Esophagus muscularis mucosa (tissue), 4 donors: ENCODE measurements around the gene ASPHD2. TPM values are rescaled to one million over a fixed set of nuclear protein-coding genes. Genes with fewer than 3 reads are reported as not detected.

Experiments used
- DNase-seq: peaks from one replicate; pipeline ENCODE4 v3.0.0-alpha.2; 2017; ENCODE audit errors: extremely low spot score
- H3K27ac ChIP-seq, 4 donors: fragments of 200-600 bp; sonication (generic); replicated peaks in 1 of 4; 1 replicate in 3 of 4; 2 replicates in 1 of 4; pipeline ENCODE4 v1.5.1; 2016 to 2019; ENCODE audit warnings: mild to moderate bottlenecking in 1 of 4
- H3K27me3 ChIP-seq, 4 donors: fragments of 200-600 bp; sonication (generic); one replicate each; pipeline versions ENCODE4 v1.5.1 to v1.6.0; 2016 to 2019
- H3K36me3 ChIP-seq, 4 donors: fragments of 200-600 bp; sonication (generic); one replicate each; pipeline ENCODE4 v1.5.1; 2016 to 2019
- H3K4me1 ChIP-seq, 4 donors: fragments of 200-600 bp; sonication (generic); one replicate each; pipeline ENCODE4 v1.5.1; 2016 to 2019
- H3K4me3 ChIP-seq, 4 donors: fragments of 200-600 bp; sonication (generic); 1 replicate in 2 of 4; 2 replicates in 2 of 4; pipeline ENCODE4 v1.5.1; 2016 to 2019; ENCODE audit warnings: mild to moderate bottlenecking in 4 of 4, moderate library complexity in 1 of 4
- H3K9me3 ChIP-seq, 4 donors: fragments of 200-600 bp; sonication (generic); 1 replicate in 3 of 4; 2 replicates in 1 of 4; pipeline ENCODE4 v1.5.1; 2016 to 2019
- EP300 ChIP-seq: sonication (generic); formaldehyde crosslinking; IDR thresholded peaks from one replicate; pipeline ENCODE4 v1.6.1; 2017; ENCODE audit warnings: antibody characterized with exemption
- POLR2A ChIP-seq: fragments of 450-650 bp; IDR thresholded peaks from one replicate; pipeline ENCODE4 v1.6.1; 2017; ENCODE audit warnings: antibody characterized with exemption, moderate library complexity, mild to moderate bottlenecking, low read depth
- POLR2AphosphoS5 ChIP-seq, 2 donors: sonication (generic); formaldehyde crosslinking; IDR thresholded peaks; one replicate each; pipeline ENCODE4 v1.6.1; 2017; ENCODE audit warnings: antibody characterized with exemption in 2 of 2
- WGBS: methylation state at CpG from one replicate; pipeline ENCODE4 v1.1.5; 2018; 5-methylcytosine and 5-hydroxymethylcytosine counted together
- intact Hi-C: fragments of 100-400 bp; cut with DNase I; formaldehyde crosslinking; loops from one replicate; pipeline ENCODE4 v1.15.1; 2023
- total RNA-seq, 4 donors: library from RNA; depleted of rRNA; stranded (reverse); fragments of >200 nt; gene quantifications; one replicate each; pipeline versions ENCODE4 v1.1.0 to v1.2.1, GENCODE V29; 2016
- TF ChIP-seq, protein P1 (sequence below), 3 experiments: fragments of 200-600 bp in 2 of 3; fragments of 450-650 bp in 1 of 3; sonication (generic) in 2 of 3; IDR thresholded peaks; one replicate each; pipeline ENCODE4 v1.5.1; 2017 to 2019; ENCODE audit warnings: antibody characterized with exemption in 3 of 3, mild to moderate bottlenecking in 2 of 3, moderate library complexity in 1 of 3

Gene ASPHD2
- total RNA-seq, 4 donors from 2014 or later, result 0.42 to 1.1 (median 0.88) TPM

DNA sequence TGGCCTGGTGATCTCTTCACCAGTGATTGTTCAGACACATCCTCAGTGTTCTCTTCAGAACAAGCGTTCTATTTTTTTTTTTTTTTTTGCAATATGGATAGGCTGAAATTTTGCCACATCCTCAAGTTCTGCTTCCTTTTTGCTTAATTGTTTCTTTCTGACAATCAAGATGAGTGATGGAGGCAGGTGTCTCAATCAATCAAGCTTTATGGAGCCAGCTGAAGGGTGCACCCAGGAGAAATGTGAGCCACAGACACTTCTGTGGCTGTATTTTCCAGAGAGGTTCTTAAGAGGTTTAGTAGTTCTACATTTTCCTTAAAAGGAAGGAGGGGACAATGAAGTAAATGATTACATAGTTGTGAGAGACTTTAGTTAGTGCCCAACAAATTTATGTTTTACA lies 43.9 kb upstream of the ASPHD2 start:
- H3K4me3 ChIP-seq, result no peak overlapping the region
- WGBS, result 77% methylated on average over 1 of the region's 1 CpG
- H3K27ac ChIP-seq, result no peak overlapping the region
- H3K27me3 ChIP-seq, result peaks cover 0 to 45% (median 4%) of the 10 kb centered on the region in 4 donors
- no peak for TF ChIP-seq POLR2AphosphoS5 (IDR thresholded peaks at IDR 0.05)
- TF ChIP-seq POLR2A, result no peak
- TF ChIP-seq, protein P1, sequence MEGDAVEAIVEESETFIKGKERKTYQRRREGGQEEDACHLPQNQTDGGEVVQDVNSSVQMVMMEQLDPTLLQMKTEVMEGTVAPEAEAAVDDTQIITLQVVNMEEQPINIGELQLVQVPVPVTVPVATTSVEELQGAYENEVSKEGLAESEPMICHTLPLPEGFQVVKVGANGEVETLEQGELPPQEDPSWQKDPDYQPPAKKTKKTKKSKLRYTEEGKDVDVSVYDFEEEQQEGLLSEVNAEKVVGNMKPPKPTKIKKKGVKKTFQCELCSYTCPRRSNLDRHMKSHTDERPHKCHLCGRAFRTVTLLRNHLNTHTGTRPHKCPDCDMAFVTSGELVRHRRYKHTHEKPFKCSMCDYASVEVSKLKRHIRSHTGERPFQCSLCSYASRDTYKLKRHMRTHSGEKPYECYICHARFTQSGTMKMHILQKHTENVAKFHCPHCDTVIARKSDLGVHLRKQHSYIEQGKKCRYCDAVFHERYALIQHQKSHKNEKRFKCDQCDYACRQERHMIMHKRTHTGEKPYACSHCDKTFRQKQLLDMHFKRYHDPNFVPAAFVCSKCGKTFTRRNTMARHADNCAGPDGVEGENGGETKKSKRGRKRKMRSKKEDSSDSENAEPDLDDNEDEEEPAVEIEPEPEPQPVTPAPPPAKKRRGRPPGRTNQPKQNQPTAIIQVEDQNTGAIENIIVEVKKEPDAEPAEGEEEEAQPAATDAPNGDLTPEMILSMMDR (IDR thresholded peaks at IDR 0.05), result no peak
- no peak for TF ChIP-seq EP300
- no peaks in the 10 kb centered on the region for H3K9me3 ChIP-seq
- no peaks in the 10 kb centered on the region for H3K36me3 ChIP-seq
- DNase-seq, result no peak
- no peaks in the 10 kb centered on the region for H3K4me1 ChIP-seq
- intact Hi-C loops, result no loop called here

DNA sequence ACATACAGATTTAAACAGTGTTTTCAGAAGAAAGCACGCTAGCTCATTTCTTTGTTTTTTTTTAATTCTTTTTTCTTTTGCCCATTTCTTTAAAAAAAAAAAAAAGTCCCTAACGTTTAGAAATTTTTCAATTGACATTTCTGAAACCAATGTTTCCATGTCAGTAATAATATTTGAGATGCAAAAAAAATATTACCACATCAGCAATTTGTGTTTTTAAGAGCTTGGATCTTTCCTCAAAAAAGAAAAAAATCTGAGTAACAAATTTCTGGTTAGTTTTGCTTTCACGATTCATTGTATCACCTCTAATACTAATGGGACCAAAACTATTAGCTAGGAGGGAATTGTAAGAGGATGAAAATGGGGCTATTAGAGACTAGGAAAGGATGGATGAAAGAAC lies 39.9 kb upstream of the ASPHD2 start:
- no peak overlapping the region for H3K27ac ChIP-seq
- TF ChIP-seq EP300 (no peak), POLR2A (no peak), POLR2AphosphoS5 (IDR thresholded peaks at IDR 0.05) (no peak)
- TF ChIP-seq, protein P1 (IDR thresholded peaks at IDR 0.05), result no peak
- DNase-seq, result no peak
- intact Hi-C loops, result no loop called here
- no peak overlapping the region for H3K4me3 ChIP-seq
- no peaks in the 10 kb centered on the region for H3K9me3 ChIP-seq
- 61% methylated on average over 3 of the region's 3 CpGs for WGBS
- H3K36me3 ChIP-seq, result no peaks in the 10 kb centered on the region
- H3K27me3 ChIP-seq, result peaks cover 0 to 49% (median 2%) of the 10 kb centered on the region in 4 donors
- no peaks in the 10 kb centered on the region for H3K4me1 ChIP-seq

DNA sequence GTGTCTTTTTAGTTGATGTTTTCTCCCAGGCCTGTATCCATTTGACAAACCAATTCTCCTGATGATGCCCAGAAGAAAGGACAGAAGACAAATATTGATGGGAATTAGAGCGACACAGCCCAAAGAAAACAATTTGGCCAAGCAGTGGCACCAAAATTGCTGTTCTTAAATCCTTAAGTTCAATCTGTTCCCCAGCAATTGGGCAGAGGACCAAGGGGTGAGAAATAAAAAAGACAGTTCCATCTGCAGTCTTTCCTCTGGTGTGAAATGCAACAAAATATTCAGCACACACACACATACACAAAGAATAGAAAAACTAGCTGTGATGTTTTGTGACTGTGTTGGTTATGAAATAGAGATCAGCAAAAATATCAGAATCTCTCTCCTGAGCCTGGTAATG lies 38.0 kb upstream of the ASPHD2 start:
- TF ChIP-seq EP300, result no peak
- TF ChIP-seq, protein P1 (IDR thresholded peaks at IDR 0.05), result no peak
- TF ChIP-seq POLR2AphosphoS5 (IDR thresholded peaks at IDR 0.05), result no peak
- TF ChIP-seq POLR2A, result no peak
- 68% methylated on average over 1 of the region's 1 CpG for WGBS
- intact Hi-C loops, result no loop called here

DNA sequence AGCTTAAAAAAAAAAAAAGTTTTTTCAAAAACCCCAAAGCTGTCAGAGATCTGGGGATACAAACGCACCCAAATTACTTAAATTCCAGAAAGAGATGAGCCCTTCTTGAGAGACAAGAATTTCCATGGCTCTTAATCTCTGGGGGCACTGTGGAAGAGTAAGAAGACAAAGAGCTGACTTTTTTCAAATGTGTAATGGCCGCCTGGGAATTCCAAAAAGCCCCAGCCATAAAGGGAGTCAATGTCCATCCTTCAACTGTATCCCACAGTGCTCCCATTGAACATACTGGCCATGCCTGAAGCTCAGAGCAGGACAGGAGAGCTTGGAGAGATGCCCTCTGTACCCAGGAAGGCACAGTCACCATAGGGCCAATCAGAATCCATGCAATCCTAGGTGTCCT lies 37.4 kb upstream of the ASPHD2 start:
- no peak overlapping the region for H3K4me3 ChIP-seq
- WGBS, result 80% methylated on average over 2 of the region's 2 CpGs
- no peaks in the 10 kb centered on the region for H3K9me3 ChIP-seq
- no peak overlapping the region for H3K27ac ChIP-seq
- peaks cover 0 to 41% (median 2%) of the 10 kb centered on the region in 4 donors for H3K27me3 ChIP-seq
- TF ChIP-seq EP300, result no peak
- TF ChIP-seq POLR2A, result no peak
- no peak for TF ChIP-seq POLR2AphosphoS5 (IDR thresholded peaks at IDR 0.05)
- TF ChIP-seq, protein P1 (IDR thresholded peaks at IDR 0.05), result no peak
- intact Hi-C loops, result no loop called here
- H3K4me1 ChIP-seq, result no peaks in the 10 kb centered on the region
- H3K36me3 ChIP-seq, result no peaks in the 10 kb centered on the region
- DNase-seq, result no peak

More for the DNA sequence above, 38.0 kb upstream of the ASPHD2 start:
- no peak overlapping the region for H3K4me3 ChIP-seq
- no peaks in the 10 kb centered on the region for H3K4me1 ChIP-seq
- peaks cover 0 to 41% (median 2%) of the 10 kb centered on the region in 4 donors for H3K27me3 ChIP-seq
- no peaks in the 10 kb centered on the region for H3K36me3 ChIP-seq
- H3K9me3 ChIP-seq, result no peaks in the 10 kb centered on the region
- H3K27ac ChIP-seq, result no peak overlapping the region
- DNase-seq, result no peak

DNA sequence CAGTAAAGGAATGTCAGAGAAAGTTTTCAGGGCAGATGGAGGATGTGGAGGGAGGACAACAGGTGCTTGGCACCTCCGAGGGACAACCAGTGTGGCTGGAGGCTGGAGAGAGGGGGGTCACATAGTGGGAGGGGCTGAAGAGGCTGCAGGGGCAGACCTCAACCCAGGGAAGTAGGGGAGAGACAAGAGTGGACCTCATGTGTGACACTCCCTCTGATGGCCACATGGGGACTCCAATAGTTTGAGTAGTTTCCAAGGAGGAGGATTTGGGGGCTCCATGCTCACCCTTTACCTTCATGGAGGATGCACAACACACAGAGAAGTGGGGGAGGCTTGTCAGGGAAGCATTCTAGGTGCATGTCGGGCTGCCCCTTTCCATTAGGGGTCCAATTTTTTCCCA lies 35.1 kb upstream of the ASPHD2 start:
- Histone ChIP-seq H3K9me3 (no peaks in the 10 kb centered on the region), H3K27me3 (peaks cover 0 to 26% (median 2%) of the 10 kb centered on the region in 4 donors), H3K36me3 (no peaks in the 10 kb centered on the region), H3K27ac (no peak overlapping the region), H3K4me3 (no peak overlapping the region), H3K4me1 (no peaks in the 10 kb centered on the region)
- intact Hi-C loops, result no loop called here
- whole genome bisulfite sequencing, result 0% methylated on average over 1 of the region's 2 CpGs
- TF ChIP-seq POLR2A, result no peak
- no peak for TF ChIP-seq EP300
- TF ChIP-seq, protein P1 (IDR thresholded peaks at IDR 0.05), result no peak
- no peak for TF ChIP-seq POLR2AphosphoS5 (IDR thresholded peaks at IDR 0.05)
- no peak for DNase-seq
